ENCODE results near the gene CDHR5. TPM values are rescaled to one million over a fixed set of nuclear protein-coding genes. Genes with fewer than 3 reads are reported as not detected.

Gene CDHR5
- total and polyA plus RNA-seq, 9 of the 15 experiments (the other 6 are each of a cell fraction or from before 2014, with no cell fraction given): 0.16 TPM; not detected in 8

DNA sequence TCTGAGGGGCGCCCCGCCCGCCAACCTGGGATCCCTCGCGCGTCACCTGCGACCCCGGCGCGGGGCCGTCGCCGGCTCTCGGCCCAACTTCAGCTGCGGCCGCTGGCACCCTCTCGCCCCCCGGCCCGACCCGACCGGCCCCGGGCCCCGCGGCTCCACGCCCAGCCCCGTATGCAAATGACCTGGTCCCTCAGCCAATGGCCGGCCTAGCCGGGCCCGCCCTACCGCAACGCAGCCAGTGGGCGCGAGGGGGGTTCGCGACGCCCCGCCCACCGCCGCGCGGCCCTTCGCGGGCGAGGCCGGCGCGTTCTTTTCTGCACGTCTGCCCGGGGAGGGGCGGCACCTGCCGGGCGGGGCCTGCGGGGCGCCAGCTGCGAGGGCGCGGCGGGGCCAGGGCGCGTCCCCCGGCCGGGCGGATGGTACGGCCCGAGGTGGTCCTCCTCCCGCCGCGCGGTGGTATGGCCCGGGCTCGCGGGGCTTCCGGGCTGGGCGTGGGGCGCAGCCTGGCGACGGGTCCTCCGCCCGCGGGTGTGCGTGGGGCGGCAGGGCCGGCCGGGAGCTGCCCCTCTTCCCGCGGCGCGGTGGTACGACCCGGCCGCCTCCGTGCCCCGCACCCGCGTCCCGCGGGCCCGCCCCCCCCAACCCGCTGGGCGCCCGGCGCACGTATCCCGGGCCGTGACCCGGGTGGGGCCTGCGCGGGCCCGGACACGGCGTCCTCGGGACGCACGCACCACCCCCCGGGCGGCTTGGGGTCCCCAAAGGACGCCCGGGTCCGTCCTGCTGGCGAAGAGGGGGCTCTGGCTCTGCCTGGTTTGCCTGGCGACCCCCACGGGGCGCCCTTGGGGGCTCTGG, 56.2 kb downstream of the CDHR5 start:
- DNase-seq (ENCODE audit: extremely low read depth in 1 of 4, low spot score in 3 of 4) (peak; percentile 89 to 97 (median 94)), FAIRE-seq (peak; percentile 83), ATAC-seq (peak; percentile 98)
- H3K27me3 ChIP-seq (ENCODE audit: control insufficient read depth in 2 of 2, insufficient read depth in 2 of 2, low read length in 2 of 2): no peaks in the 10 kb centered on the region
- H4K20me1 ChIP-seq (replicated peaks; ENCODE audit: control insufficient read depth, insufficient read depth, low read length): no peaks in the 10 kb centered on the region
- peak overlapping the region; percentile 83 to 96 for H3K9ac ChIP-seq (ENCODE audit: insufficient read depth in 1 of 2, low read depth in 2 of 2, low read length in 2 of 2)
- H2AFZ ChIP-seq (ENCODE audit: low read depth, low read length): peak overlapping the region; percentile 68; the same call in 1 of the 2 replicates
- intact Hi-C loops (cut with micrococcal nuclease): loop anchor here (10.0 kb wide), 1 partner anchor 226 kb away; the partner anchor contains the start of genes CEND1 and SLC25A22
- H3K79me2 ChIP-seq (ENCODE audit: control insufficient read depth, insufficient read depth, low read length): peaks cover 30% of the 10 kb centered on the region
- H3K27ac ChIP-seq (ENCODE audit: extremely low read depth, low read depth, low read length): peak overlapping the region; percentile 82
- in situ Hi-C loops (cut with MboI): no loop called here
- ChIA-PET CTCF (ENCODE audit: low intra/inter-chr PET ratio) (interaction anchor here (0.7 kb wide), 2 partner anchors 33 to 131 kb away, joined by 4 to 5 read pairs; partner anchors contain the start of gene HRAS), POLR2A (interaction anchor here (0.5 to 1.9 kb wide), 9 partner anchors 7 to 246 kb away, joined by 3 to 6 read pairs (median 4); no protein-coding TSS in a partner anchor)
- H3K4me2 ChIP-seq (ENCODE audit: insufficient read depth, low read length): peak overlapping the region; percentile 91
- peaks cover 18% of the 10 kb centered on the region; the same call in 2 of the 3 replicates for H3K36me3 ChIP-seq (ENCODE audit: control insufficient read depth, insufficient read depth, low read length)
- H3K9me1 ChIP-seq (ENCODE audit: control insufficient read depth, insufficient read depth, low read length): no peaks in the 10 kb centered on the region
- no TSS peak for BruUV-seq (replicated peaks)
- WGBS (ENCODE audit: insufficient coverage, low coverage, missing lambda C conversion rate): under 1% methylated on average over 58 of the region's 123 CpGs
- peaks cover 31 to 71% of the 10 kb centered on the region in 2 experiments for H3K4me1 ChIP-seq (replicated peaks in 1 of 2; ENCODE audit: control insufficient read depth in 2 of 2, insufficient read depth in 2 of 2, low read length in 2 of 2)
- H3K9me3 ChIP-seq (replicated peaks; ENCODE audit: control insufficient read depth, insufficient read depth, low read depth, low read length): no peaks in the 10 kb centered on the region
- peak overlapping the region; percentile 84 for H3K4me3 ChIP-seq
- TF ChIP-seq, protein P1, sequence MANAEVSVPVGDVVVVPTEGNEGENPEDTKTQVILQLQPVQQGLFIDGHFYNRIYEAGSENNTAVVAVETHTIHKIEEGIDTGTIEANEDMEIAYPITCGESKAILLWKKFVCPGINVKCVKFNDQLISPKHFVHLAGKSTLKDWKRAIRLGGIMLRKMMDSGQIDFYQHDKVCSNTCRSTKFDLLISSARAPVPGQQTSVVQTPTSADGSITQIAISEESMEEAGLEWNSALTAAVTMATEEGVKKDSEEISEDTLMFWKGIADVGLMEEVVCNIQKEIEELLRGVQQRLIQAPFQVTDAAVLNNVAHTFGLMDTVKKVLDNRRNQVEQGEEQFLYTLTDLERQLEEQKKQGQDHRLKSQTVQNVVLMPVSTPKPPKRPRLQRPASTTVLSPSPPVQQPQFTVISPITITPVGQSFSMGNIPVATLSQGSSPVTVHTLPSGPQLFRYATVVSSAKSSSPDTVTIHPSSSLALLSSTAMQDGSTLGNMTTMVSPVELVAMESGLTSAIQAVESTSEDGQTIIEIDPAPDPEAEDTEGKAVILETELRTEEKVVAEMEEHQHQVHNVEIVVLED (CRISPR knock-in tag; IDR thresholded peaks at IDR 0.05): peak; percentile 75
- TF ChIP-seq, protein P2, sequence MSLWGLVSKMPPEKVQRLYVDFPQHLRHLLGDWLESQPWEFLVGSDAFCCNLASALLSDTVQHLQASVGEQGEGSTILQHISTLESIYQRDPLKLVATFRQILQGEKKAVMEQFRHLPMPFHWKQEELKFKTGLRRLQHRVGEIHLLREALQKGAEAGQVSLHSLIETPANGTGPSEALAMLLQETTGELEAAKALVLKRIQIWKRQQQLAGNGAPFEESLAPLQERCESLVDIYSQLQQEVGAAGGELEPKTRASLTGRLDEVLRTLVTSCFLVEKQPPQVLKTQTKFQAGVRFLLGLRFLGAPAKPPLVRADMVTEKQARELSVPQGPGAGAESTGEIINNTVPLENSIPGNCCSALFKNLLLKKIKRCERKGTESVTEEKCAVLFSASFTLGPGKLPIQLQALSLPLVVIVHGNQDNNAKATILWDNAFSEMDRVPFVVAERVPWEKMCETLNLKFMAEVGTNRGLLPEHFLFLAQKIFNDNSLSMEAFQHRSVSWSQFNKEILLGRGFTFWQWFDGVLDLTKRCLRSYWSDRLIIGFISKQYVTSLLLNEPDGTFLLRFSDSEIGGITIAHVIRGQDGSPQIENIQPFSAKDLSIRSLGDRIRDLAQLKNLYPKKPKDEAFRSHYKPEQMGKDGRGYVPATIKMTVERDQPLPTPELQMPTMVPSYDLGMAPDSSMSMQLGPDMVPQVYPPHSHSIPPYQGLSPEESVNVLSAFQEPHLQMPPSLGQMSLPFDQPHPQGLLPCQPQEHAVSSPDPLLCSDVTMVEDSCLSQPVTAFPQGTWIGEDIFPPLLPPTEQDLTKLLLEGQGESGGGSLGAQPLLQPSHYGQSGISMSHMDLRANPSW (CRISPR knock-in tag; IDR thresholded peaks at IDR 0.05): 0 out of 2 replicates have a peak, but pooled peaks have one; percentile 31
- TF ChIP-seq ELF1 (tag; IDR thresholded peaks at IDR 0.05) (peak; percentile 73), TEAD4 (IDR thresholded peaks at IDR 0.05; ENCODE audit: low read length) (no peak), TEAD4 (CRISPR knock-in tag; IDR thresholded peaks at IDR 0.05; ENCODE audit: borderline replicate concordance) (no peak), TCF7 (IDR thresholded peaks at IDR 0.05; ENCODE audit: borderline replicate concordance) (no peak), MTA1 (IDR thresholded peaks at IDR 0.05; ENCODE audit: borderline replicate concordance) (no peak), FOXJ3 (CRISPR knock-in tag; IDR thresholded peaks at IDR 0.05) (no peak), GATAD2B (IDR thresholded peaks at IDR 0.05; ENCODE audit: borderline replicate concordance) (peak; percentile 98), SRF (CRISPR knock-in tag; IDR thresholded peaks at IDR 0.05) (no peak), TRIM24 (IDR thresholded peaks at IDR 0.05) (no peak)
- TF ChIP-seq, protein P3, sequence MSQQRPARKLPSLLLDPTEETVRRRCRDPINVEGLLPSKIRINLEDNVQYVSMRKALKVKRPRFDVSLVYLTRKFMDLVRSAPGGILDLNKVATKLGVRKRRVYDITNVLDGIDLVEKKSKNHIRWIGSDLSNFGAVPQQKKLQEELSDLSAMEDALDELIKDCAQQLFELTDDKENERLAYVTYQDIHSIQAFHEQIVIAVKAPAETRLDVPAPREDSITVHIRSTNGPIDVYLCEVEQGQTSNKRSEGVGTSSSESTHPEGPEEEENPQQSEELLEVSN (IDR thresholded peaks at IDR 0.05; ENCODE audit: borderline replicate concordance in 1 of 2, extremely low read depth in 1 of 2, insufficient read depth in 1 of 2, insufficient read length in 1 of 2, low read depth in 1 of 2, low read length in 1 of 2, poor library complexity in 1 of 2, severe bottlenecking in 1 of 2): peak in 1 of 2 experiments; percentile 61
